ENCODE measurements around the gene GNG5. TPM values are rescaled to one million over a fixed set of nuclear protein-coding genes. Genes with fewer than 3 reads are reported as not detected.
A peak's percentile ranks its signal among the peaks of the same experiment; 100 is the strongest.

GNG5 gene
- total RNA-seq, 2 donors from 2014 or later, result 148 to 160 TPM

DNA sequence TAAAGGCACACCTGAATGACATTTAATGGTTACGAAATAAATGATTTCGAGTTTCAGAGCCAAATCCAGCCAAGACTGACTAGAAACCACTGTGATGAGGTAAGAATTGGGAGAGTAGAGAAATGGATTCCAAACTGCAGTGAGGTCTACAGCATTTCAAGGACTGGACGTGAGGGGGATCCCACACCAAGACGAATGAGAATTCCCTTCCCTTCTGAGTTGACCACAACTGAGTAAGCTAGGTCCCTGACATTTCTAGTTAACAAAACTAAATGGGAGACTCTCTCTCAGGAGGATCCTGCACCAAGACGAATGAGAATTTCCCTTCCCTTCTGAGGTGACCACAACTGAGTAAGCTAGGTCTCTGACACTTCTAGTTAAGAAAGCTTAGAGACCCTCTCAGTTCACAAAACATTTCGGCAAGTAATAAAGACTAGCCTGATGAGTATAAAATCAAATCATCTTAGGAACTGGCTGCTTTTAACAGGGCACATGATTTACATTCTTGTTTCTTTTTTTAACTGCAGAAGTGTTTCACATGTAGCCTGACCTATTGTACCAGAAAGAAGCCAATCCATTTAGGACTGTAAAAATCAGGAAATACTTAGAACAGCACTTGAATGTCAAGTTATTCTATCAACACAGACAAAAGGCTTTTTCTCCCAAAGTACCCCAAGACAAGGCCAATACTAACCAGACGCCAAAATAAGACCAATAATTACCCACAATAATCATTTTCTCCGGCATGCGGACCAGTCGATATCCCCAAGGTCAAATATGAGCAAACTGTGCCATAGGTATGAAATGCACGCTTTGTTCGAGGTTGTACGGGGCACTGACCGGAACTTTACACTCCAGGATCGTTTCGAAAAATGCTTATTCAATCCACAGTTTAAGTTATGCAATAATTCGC lies 1.5 kb downstream of the GNG5 start:
- peak overlapping the region; percentile 70 for H3K4me3 ChIP-seq
- H3K36me3 ChIP-seq, result no peaks in the 10 kb centered on the region
- H3K27ac ChIP-seq, result peak overlapping the region; percentile 95
- no peaks in the 10 kb centered on the region for H3K27me3 ChIP-seq
- intact Hi-C loops (cut with DNase I), result loop anchor here (5.0 kb wide), 1 partner anchor 67 kb away; the partner anchor contains the start of gene CTBS
- H3K9me3 ChIP-seq, result no peaks in the 10 kb centered on the region
- no peak for DNase-seq
- peaks cover 4% of the 10 kb centered on the region for H3K4me1 ChIP-seq
- TF ChIP-seq, protein P1, sequence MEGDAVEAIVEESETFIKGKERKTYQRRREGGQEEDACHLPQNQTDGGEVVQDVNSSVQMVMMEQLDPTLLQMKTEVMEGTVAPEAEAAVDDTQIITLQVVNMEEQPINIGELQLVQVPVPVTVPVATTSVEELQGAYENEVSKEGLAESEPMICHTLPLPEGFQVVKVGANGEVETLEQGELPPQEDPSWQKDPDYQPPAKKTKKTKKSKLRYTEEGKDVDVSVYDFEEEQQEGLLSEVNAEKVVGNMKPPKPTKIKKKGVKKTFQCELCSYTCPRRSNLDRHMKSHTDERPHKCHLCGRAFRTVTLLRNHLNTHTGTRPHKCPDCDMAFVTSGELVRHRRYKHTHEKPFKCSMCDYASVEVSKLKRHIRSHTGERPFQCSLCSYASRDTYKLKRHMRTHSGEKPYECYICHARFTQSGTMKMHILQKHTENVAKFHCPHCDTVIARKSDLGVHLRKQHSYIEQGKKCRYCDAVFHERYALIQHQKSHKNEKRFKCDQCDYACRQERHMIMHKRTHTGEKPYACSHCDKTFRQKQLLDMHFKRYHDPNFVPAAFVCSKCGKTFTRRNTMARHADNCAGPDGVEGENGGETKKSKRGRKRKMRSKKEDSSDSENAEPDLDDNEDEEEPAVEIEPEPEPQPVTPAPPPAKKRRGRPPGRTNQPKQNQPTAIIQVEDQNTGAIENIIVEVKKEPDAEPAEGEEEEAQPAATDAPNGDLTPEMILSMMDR (IDR thresholded peaks at IDR 0.05), result no peak
- peak overlapping the region; percentile 91 to 97 for H3K9ac ChIP-seq (ENCODE audit: low read depth in 2 of 2, low read length in 2 of 2)

DNA sequence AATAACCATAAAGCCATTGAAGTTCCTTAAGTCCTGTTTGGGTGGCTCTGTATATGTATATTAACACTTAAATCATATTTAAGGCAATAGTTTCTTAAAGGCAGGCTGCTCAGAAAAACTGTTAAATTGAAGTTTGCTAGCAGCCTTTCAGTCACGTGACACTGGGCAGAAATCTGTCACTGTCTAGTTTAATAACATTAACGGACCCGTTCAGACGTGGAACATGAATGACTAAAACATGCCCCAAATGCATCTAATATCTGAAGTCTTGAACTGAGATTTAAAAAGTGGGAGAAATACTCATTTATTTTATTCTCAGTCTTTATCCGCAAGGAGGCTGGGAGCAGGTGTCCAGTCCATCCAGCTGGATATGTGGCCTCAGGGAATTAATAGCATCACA lies 3.5 kb downstream of the GNG5 start:
- no peak for DNase-seq
- no peak overlapping the region for H3K9ac ChIP-seq (ENCODE audit: low read depth in 2 of 2, low read length in 2 of 2)
- TF ChIP-seq, protein P1 (IDR thresholded peaks at IDR 0.05), result no peak
- intact Hi-C loops (cut with DNase I), result no loop called here
- H3K27me3 ChIP-seq, result no peaks in the 10 kb centered on the region
- no peak overlapping the region for H3K4me3 ChIP-seq
- peaks cover 5% of the 10 kb centered on the region for H3K36me3 ChIP-seq
- H3K4me1 ChIP-seq, result peaks cover 4% of the 10 kb centered on the region
- no peaks in the 10 kb centered on the region for H3K9me3 ChIP-seq
- H3K27ac ChIP-seq, result no peak overlapping the region

DNA sequence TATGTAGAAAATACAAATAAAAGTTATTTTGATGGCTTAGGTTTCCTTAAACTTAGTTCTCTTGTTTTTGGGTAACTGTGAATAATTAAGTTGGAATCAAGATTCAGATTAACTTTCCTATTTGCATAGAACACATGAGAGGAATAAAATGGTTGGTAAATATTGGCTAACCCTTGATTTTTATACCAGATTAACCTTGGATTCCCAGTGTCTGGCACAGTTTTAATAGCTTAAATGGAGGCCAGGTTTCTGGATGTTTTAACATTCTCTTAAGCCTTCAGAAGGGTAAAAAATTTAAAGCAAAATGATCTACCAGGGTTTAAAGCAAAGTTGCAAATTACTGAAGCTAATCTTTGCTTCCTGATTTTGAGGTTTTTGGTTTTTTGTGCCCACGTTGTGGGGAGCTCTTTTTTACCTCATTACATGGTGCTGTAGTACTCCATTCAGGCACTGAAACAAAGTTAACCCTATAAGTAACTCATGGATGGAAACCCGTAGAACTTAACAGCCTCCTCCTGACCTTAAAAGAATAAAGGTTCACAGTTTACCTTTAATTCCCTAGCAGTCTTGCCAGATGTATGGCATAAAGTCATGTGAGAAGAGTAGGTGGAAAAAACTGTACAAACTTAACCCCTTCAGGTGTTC lies 8.6 kb downstream of the GNG5 start:
- no peaks in the 10 kb centered on the region for H3K4me1 ChIP-seq
- H3K27ac ChIP-seq, result no peak overlapping the region
- no peak overlapping the region for H3K4me3 ChIP-seq
- H3K27me3 ChIP-seq, result no peaks in the 10 kb centered on the region
- H3K36me3 ChIP-seq, result peaks cover 8% of the 10 kb centered on the region
- intact Hi-C loops (cut with DNase I), result no loop called here
- H3K9ac ChIP-seq (ENCODE audit: low read depth in 2 of 2, low read length in 2 of 2), result no peak overlapping the region
- no peaks in the 10 kb centered on the region for H3K9me3 ChIP-seq
- TF ChIP-seq, protein P1 (IDR thresholded peaks at IDR 0.05), result no peak
- no peak for DNase-seq

- Histone ChIP-seq H3K9me3 (no peaks in the 10 kb centered on the region), H3K36me3 (peaks cover 8% of the 10 kb centered on the region), H3K4me1 (no peaks in the 10 kb centered on the region), H3K27me3 (no peaks in the 10 kb centered on the region), H3K27ac (no peak overlapping the region), H3K4me3 (no peak overlapping the region), H3K9ac (ENCODE audit: low read depth in 2 of 2, low read length in 2 of 2) (no peak overlapping the region)
- intact Hi-C loops (cut with DNase I), result no loop called here
- no peak for DNase-seq
- TF ChIP-seq, protein P1 (IDR thresholded peaks at IDR 0.05), result no peak
Observed at GRCh38 chr1:84496498-84496897, 9.9 kb downstream of the GNG5 start.

GRCh38 chr1:84493747-84494146 lies 12.6 kb downstream of the GNG5 start:
- peaks cover 8% of the 10 kb centered on the region for H3K36me3 ChIP-seq
- no peaks in the 10 kb centered on the region for H3K27me3 ChIP-seq
- H3K27ac ChIP-seq, result no peak overlapping the region
- H3K4me3 ChIP-seq, result no peak overlapping the region
- H3K9ac ChIP-seq (ENCODE audit: low read depth in 2 of 2, low read length in 2 of 2), result no peak overlapping the region
- no peaks in the 10 kb centered on the region for H3K9me3 ChIP-seq
- TF ChIP-seq, protein P1 (IDR thresholded peaks at IDR 0.05), result no peak
- intact Hi-C loops (cut with DNase I), result no loop called here
- H3K4me1 ChIP-seq, result no peaks in the 10 kb centered on the region
- no peak for DNase-seq

All from colonic mucosa (tissue), 4 donors.